Stimulated activated CD4-positive, alpha-beta T cell treated with anti-CD3 and anti-CD28 coated beads, Interleukin-1b, Interleukin-23, amount 100 ng/mL, for 1 hour (primary cell): ENCODE measurements around the gene TNS1.

Source experiments
- DNase-seq, 2 donors: peaks; one replicate each; pipeline ENCODE4 v3.0.0-alpha.2; 2020; ENCODE audit warnings: low read depth in 2 of 2

TNS1 gene

DNA sequence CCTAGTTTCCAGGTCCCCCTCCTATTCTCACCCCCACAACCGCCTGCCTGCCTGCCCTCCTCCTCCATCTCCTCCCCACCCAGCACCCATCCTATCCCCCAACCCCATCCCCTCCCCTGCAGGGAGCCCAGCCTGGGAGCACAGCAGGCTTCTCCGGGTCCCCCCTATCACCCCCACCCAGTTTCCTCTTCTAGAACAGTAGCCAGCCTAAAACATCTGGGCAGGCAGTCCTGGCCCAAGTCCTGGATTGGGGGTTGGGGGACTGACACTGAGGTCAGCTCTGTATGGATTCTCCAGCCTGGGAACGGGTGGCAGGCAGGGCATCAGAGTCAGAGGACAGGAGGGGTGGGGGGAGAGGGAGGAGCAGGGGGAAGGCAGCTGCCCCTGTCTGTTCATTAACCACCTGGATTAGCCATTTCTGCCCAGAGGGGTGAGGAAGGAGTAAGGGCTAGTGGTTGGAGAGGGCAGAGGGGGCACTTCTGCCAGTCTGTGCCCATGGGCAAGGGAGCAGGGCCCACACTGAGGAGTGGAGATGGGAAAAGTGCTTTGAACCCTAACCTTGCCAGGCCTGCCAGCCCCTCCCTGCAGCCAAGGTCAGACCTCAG is 60.0 kb downstream of the TNS1 start:
- DNase-seq, result no peak

DNA sequence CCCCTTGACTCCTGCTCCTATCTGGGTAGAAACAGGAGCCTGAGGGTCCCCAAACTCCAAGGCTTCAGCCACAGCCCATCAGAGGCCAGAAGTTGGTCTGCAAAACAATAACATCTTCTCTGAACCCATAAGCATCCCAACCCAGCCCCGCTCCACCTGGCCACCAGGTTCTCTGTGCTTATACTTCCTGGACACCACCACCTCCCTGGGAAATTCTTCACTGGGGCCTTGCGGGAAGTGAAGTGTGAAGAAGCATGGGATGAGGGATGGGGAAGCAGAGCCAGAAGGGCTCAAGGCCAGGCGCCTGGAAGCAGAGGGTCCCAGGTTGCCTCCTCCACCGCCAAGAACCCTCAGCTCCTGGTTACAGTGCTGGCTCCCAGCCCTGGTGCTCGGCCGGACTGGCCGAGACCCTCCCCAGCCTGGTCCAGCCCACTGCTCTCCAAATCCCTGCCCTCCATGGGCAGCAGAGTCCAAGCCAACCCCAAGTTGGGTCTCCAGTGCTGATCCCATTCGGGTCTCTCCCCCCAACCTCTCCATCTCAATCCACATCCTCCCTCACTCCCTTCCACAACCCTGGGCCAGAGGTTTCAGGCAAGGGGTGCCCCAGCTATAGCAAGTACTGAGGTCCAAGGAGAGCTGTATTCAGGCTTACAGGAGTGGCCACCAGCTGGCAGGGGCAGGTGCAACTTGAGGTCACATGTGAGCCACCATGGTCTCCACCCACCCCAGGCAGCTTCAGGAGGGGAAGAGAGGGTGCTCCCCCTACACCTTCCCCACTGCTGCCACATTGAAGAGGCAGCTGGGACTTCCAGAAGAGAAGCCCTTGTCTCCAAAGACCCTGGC is 60.7 kb downstream of the TNS1 start:
- DNase-seq, result no peak

DNA sequence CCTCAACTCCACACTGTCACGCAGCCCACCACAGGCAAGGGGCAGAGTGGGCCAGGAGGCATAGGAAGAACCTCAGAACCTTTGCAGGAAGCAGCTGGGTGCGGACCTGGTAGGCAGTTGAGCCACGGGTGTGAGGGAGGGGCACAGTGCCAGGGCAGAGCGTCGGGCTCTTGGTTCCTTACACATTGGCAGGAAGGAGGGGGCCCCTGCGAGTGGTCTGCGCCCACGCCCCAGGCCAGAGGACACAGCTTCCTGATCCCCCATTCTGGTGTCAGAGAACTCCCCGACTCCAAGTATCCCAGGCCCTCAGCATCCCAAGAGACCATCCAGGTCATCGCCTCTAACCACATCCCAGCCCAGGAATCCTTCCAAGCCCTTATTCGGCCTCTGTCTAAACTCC is 61.5 kb downstream of the TNS1 start:
- DNase-seq, result no peak

DNA sequence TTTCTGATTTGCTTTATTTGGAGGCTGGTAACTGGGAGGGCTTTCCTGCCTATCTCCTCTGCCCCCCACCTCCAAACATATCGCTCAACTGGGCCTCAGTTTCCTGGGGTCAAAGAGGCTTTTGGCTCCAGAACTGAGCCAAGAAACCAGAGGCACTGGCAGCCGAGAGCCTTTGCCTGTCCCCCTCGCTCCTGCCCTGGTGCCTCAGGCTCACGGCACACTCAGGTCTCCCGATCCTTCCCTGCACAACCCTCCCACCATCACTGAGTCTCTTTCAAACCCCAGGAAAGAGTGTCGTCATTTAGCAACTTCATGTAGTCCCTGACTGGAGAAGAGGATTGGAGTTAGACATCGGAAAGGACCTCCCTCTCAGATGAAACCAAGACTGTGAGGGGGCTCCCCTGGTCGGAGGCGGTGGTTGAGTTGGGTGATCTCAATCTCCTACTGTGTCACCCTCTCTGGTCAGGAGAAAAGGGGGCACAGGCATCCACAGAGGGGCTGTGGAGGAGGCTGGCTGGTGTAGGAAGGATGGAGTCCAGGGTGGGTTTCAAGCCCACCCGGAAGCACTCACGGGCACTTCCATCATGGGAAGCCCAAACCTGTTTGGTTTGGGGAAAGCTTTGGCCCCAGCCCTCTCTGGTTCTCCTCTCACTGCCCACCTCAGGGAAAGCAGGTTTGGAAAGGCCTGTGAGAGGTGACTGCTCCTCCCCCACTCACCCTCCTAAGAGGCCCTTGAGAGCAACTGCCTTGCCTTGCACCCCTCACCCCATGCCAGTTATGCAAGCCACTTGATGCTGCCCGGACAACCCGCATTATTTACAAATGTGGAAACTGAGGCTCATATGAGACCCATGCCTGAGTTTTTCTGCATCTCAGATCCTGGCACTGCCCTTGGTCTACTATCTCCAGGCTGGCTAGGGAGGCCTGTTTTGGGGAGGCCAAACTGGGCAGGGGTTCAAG is 62.3 kb downstream of the TNS1 start:
- no peak for DNase-seq

DNA sequence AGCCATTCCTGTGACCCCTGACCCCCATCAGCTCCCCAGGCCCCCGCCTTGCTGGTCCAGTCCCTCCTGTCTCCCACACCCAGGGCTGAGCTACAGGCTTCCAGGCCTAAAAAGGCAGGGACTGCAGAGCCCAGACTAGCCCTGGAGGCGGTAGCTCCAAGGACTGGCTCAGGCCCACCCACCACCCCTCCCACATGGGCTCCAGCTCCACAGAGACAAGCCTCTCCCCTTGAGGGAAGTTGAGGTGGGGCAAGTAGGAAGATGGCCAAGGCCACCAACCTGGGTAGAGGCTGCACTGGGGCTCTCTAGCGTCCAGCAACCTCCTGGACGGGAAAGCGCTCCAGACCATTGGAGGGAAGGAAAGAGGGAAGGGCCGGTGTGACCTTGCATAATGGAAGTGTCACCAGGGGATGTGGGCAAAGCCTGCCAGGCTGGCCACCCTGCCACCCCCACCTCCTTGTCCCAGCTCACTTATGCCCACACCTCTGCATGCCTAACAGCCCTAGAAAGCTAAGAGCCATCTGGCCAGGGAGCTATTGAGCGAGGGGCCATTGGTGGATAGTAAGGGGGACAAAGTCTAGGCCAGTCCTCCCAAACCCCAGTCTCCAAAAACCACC is 63.1 kb downstream of the TNS1 start:
- no peak for DNase-seq

DNA sequence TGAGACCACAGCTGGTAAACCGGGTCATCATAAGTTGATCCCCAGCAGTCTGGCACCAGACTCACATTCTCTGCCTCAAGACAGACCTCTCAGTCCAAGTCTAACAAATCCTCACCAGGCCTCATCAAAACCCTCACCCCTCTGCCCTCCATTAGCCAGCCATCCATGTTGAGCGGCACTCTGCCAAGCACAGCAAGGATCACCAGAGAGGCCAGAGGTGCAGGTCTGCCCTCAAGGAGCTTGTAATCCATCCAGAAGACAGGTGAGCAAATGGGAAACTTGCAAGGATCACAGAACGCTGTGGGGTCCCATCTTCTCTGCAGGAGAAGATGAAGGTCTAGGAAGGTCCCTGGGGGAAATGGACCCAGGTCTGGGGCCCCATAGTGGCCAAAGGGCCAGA is 63.6 kb downstream of the TNS1 start:
- no peak for DNase-seq

DNA sequence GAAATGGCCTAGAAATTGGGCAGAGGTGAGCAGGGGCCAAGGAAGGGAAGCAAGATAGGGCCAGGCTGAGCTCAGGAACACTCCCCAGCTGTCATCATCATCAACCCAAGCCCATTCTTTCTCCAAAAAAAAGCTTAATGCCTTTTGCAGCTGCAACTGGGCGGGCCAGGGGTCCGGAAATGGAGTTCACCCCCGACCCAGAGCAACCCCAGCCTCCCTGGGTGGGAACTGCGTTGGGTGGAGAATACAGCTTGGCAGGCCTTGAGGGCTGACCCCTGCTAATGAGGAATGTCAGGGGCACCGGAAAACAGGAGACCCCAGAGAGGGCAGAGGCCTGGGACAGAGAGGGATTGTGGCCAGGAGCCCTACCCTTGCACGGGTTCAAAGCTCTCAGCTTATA is 64.8 kb downstream of the TNS1 start:
- no peak for DNase-seq

DNA sequence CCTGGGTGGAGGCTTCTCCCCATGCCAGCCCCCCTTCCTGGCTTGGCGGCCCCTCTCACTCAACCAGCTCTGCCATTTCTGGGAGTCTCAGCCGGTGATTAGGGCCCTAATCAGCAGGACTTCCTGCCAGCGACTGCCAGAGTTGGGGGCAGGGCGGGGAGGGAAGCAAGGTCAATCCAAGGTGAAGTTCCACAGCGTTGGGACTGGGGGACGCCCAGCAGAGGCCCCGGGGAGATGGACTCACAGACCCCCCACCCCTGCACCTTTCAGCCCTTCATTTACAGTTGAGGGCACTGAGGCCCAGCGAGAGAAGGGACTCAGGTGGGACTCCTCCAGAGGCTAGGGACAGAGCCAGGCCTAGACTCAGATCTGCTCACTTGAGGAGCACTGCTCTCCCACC is 65.3 kb downstream of the TNS1 start:
- no peak for DNase-seq

DNA sequence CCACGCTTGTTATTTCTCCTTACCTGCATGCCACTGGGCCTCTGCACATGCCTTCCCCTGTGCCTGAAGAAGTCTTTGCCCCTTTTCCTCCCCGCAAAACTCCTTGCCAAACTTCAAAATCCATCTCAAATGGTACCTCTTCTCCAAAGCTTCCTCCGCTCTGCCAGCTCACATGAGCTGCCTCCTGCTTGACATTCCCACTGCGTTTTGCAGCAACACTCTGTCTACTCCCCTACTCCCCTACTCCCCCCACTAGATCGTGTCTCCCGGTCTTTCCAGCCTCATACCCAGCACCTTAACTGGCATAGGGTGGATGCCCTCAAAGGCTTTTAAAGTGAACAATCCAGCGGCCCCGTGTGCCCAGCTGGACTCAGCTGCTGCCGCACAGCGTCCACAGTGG is 65.8 kb downstream of the TNS1 start:
- DNase-seq, result no peak

DNA sequence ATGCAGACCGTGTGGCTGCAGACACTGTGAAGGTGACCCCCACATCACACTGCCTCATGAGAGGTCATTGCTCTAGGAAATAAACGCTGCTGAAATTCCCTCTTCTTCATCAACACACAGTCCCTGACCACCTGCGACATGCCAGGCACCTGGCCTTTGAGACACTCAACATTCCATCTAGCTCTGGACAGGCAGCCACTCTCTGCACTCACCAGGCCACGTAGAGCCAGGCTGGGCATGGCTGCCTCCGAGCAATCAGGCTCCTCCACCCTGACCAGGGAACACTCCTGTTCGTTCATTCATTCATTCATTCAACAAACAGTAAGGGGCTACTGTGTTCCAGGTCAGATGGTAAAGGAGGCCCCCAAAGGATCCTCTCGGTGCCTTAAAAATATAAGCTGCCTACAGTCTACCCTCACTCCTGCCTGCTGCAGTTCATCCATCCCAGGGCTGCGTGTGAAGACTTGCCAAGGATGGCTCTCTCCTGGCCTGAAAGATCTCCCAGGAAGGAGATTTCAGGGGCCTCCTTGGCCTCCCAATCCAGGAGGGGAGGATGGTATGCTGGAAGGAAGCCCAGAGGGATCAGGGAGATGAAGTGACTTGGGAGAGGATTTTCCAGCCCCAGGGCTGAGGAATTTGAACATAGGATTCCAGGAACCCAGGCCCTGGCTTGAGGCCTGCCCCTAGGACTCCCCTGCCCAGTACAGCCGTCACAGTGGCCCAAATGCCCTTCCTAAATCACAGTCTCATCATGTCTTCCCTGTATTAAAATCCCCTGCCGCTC is 66.7 kb downstream of the TNS1 start:
- no peak for DNase-seq

DNA sequence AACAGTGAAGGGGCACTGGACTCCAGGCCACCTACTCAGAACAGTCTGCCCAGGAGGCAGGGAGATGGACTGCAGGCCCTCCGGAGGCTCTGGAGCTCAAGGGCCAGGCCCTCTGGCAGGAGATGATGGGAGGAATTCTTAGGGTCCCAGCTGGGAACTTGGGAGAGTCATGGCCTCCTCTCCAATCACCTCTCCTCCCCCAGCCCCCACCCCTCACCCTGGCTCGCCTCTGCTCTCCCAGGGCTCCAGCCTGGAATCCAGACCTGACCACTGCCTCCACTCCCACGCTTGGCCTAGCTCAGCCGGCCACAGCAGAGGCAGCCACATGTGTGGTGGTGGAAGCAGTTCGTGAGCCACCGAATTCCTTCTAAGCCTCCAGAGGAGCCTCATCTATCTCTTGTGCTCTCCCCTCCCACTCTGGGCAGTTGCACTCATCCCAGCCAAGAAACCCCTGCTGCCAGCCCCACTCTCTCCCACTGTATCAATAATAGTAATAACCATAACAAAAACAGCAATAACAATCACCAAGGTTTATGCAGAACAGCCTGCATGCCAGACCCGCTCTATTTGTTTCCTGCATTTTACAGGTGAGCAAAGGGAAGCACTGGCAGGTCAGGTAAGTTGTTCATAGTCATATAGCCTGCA is 67.4 kb downstream of the TNS1 start:
- no peak for DNase-seq

DNA sequence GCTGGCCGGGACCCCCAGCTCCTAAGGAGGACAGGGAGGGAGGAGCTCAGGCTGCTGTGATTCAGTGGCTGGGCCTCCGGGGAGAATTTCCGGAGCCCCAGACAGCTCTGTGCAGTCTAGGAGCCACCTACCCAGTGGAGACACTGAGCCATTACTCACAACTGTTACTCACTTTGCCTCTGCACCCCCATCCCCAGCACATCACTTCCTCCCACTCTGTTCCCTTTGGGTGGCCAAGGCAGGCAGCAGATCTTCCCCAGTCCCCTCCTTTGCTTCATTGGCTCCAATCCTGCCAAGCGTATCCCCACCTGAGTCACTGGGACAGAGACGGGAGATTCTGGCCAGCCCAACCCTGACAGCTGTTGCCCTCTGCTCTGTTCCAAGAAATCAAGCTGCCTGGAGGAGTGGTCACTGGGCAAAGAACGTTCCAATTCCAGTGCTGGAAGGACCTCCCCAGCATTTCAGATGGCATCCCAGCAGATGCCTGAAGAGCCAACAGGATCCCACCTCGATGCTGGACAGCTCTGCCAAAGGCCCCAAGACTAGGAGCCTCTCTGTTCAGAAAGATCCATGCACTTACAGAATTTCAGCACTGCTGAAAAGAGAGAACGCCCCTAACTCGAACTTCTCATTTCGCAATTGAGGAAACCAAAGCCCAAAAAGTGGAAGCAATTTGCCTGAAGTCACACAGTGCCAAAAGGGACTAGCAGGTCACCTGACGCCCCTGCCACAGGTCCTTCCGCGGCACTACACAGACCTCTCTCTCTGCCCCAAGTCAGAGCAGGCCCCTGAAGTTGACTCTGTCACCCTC is 68.3 kb downstream of the TNS1 start:
- DNase-seq, result no peak

DNA sequence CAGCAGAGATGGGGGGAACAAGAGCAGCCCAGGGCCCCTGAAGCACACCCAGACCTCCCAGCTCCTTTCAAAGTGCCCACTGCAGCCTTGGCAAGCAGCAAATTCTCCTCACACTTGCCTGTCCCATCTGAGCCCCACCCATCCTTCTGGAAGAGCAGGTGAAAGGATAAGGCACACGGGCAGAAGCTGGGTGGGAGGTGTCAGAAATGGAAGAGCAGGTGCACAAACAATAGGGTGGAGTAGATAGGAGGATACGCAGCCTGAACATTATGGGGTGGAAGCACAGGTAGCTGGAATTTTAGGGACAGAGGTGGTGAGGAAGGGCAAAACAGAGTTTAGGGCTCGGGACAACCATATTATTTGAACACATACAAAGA is 69.2 kb downstream of the TNS1 start:
- no peak for DNase-seq

DNA sequence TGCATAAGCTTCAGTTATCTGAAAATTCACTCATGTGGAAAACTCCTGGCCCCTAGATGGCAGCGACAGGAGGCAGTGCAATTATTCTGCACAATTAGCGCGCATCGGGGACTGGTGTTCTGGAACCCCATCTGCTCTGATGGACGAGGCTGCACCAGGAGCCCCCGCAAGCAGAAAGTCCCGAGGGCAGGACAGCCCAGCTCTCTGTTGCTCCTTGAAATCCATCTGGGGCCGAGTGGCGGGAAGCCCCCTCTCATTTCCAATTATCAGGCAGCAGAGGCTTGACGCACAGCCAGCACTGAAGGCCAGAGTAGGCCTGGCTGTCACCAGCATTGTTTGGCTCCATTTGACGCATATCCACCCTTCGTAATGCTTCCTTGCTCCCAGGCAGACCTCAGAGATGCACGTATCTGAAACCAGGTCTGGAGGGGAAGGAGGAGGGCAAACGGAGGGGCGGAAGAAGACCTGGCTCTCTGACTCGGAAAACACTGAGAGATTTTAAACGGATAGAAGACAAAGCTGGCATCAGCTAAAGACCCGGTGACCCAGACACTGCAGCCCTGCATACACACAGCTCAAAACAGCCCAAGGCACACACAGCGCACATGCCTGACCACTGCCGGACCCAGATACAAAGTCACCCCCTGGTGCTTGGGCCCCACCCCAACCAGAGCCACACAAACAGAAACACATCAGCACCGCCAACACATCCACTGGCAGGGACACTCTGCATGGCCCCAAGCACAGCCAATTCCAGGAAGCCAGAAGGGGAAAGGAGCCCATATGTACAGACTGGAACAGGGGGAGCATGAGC is 69.8 kb downstream of the TNS1 start:
- DNase-seq, result no peak

DNA sequence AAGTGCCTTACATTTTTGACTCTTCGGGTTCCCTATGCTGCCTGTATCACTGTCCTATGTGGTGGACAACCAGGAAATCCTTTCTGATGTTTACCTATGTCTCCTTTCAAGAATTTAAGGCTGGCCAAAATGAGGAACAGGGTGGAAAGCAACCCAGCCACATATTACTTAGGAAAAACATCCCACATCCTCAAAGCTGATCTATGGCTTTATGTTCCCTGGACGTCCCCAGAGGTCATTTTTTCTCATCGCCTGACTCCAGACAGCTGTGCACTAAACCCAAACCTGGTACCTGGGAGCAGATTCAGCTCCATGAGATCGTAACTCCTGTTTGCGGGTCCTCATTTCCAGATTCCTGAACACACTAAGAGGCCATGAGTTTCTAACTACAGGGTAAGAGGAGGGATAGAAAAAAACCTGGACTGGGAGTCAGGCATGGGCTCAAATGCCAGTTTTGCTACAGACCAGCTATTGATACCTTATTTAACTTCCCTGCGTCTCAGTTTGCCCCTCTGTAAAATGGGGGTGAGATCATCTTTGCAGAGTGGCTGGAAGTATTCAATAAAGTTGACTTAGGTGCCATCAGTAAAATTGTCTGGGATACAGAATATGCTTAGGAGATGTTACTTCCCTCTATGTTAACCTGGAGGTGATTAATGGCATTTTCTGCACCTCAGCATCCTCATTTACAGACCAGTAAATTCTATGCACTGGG is 70.8 kb downstream of the TNS1 start:
- no peak for DNase-seq

DNA sequence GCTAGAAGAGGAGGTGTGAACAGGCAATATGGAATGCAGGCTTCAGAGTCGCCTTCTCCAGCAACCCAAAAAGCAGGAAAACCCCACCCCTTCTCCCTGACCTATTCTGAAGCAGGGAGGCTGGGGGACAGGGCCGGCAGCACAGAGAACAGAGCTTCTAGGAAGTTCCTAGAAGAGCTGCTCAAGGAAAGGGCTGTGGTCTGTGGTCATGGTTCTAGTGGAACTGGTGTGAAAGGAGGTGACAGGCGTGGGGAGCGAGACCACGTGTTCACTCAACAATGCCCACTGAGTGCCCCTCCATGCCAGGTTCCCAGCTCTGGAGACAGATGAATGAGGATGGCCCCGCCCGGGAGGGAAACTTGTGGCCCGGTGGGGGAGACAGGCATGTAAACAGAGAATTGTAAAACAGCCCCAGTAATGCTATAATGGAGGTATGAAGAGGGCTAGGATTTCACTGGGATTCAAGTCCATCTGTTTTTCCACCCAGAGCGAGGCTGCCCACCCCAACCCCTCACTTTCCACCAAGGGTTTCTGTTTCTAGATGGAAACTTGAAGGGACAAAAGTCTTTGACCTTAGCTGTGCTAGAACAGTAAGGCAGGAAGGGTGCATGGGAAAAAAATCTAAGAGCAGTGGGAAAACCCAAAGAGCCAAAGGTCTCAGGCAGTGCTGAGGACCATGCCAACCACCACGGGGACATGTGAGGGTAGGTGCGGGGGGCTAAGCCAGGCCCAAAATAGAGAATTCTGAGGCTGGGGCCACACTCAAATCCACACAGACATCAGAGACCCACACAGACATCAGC is 71.8 kb downstream of the TNS1 start:
- no peak for DNase-seq
